NCI-H748 treated with DMSO at 0.1 percent for 48 hours (cell line): ENCODE results near the gene DYRK1A.

Experiments used
- DNase-seq: peaks from one replicate; lab custom pipeline; 2025; lab: John Stamatoyannopoulos, UW

DYRK1A gene

DNA sequence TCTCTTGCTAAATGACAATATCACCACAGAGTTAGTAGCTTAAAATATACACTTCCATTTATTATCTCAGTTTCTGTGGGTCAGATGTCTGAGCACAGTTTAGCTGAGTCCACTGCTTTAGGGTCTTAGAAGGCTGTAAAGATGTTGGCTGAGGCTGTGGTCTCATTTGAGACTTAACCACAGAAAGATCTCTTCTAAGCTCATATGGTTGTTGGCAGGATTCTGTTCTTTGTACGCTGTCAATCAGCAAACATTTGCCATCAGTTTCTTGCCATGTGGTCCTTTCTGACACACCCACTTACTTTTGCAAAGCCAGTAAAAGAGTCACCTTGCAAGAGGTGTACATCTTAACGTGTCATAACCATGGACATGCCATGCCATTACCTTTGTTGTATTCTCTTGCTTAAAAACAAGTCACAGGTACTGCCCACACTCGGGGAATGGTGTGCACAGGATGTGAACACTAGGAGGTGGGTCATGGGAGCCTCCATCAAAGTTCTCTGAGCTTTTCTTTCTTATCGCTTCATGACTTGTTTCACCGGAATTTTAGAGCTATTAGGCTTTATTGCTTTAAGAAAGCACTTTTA, 18.7 kb downstream of the DYRK1A start:
- no peak for DNase-seq

DNA sequence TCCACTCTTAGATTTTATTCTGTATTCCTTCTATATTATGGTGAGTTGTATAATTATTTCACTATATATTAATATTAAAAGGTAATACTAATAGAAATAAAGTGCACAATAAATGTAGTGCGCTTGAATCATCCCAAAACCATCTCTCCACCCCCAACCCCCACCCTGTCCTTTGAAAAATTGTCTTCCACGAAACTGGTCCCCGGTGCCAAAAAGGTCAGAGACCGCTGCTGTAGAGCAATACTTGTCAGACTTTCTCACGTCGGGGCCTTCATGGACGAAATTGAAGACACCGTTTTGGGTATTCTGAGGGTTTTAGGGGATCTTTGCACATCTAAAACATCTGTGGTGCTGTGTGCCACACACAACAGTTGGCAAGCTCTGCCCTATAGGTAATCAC, 19.6 kb downstream of the DYRK1A start:
- DNase-seq: no peak

DNA sequence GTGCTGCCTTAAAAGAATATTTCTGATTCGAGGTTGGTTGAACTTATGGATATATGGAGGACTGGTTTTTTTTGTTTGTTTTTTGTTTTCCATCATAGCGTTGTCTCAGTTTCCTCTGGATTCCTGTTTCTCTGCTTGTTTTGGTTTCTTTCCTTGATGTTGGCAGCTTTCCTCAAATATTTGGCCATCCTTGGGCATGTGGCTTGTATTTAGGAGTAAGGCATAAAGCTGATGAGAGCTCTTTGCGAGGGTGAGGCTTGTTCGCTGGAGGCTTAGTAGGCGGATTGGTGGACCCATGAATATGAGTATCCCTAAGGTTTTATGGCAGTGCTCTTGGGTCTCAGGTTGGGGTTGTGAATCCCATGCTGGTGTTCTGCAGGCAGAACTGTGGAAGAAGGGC, 22.9 kb downstream of the DYRK1A start:
- no peak for DNase-seq

DNA sequence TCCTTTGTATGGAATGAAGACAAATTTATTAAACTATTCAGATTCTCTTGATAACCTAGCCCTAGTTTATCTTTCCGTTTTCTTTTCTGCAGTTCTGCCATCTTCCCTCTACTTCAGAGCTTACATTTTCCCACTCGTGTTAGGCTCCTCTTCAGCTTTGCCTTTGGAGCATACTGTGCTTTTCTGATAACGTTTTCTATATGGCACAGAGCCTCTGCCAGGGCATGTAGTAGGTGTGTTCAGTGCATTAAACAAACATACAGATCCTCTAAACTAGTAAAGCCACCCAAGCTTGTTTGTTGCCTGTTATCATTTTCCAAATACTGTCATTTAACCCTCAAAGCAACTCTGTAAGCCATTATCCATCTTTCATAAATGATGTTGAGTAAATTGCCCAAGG, 25.1 kb downstream of the DYRK1A start:
- no peak for DNase-seq

DNA sequence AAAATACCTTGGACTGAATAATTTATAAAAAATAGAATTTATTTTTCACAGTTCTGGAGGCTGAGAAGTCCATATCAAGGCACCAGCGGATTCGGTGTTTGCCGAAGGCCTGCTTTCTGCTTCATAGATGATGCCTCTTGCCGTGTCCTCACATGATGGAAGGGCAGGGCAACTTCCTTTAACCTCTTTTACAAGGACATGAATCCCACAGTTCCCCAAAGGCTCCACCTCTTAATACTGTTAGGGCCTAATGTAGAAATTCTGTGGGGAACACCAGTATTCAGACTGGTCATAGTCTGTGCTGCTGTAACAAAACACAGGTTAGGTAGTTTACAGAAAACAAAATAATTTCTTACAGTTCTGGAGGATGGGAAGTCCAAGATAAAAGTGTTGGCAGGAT, 25.9 kb downstream of the DYRK1A start:
- no peak for DNase-seq

DNA sequence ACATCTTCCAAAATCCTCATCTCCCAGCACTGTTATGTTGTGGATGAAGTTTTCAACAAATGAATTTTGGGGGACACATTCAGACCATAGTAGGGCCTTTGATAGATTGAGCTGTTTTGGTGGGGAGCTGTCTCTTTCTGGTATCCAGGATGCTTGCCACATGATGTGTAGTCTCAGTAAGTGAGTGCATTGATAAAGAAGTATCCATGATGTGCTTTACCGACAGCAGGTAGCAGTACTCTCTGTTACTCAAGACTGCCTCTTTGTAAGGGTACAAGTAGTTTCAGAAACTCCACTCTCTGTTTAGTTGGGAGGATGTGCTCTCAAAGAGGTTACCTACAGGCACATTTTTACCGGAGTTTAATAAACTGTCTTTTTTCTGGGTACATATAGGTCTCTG, 26.5 kb downstream of the DYRK1A start:
- no peak for DNase-seq

DNA sequence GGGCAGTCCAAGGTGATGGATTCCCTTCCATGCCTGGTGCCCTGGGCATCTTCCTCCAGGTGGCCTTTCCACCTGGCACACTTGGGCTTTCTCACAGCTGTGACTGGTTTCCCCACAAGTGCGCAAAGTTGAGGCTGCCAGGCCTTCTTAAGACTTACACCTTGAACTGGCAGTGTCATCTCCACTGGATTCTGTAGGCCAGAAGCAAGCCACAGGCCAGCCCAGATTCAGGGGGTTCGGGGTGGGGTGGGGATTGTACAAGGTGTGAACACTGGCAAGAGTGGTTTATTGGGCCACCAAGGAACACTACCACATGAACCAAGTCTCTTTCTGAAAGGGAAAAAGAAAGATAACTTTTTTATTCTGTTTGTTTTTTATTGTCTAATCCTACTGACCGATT, 27.2 kb downstream of the DYRK1A start:
- DNase-seq: no peak

DNA sequence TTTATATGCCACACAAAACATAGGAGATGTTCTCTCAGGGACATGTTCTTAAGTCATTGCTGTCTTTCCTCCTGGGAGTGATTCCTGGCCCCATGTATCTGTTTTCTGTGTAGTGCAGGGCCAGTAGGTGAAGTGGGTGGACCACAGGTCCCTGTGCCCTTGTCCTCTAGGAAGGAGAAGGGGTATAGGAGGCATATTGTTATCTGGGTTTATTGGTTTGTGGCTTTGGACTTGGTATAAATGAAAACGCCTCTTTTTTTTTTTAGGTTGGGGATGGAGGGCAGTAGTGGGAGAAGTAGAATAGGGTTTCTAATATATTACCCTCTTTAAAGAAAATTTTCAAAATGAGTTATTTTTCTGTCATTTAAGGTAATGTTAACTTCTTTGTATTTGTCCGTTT, 29.4 kb downstream of the DYRK1A start:
- no peak for DNase-seq

DNA sequence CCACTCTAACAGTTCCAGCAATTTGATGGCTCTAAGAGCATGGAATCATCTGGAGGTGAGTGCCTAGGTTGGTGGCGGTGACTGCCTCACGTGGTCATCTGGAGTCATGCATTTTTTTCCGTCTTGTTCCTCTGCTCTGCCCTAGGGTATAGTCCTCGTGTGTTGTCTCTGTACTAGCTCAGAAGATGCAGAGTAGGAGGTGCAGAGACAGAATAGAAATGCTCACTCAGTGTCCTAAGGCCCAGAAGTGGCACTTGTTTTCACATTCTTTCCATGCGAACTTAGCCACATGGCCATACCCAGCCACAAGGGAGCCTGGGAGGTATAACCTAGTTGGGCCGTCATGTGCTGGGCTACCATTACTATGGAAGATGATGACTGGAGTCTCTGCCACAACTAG, 30.3 kb downstream of the DYRK1A start:
- no peak for DNase-seq

DNA sequence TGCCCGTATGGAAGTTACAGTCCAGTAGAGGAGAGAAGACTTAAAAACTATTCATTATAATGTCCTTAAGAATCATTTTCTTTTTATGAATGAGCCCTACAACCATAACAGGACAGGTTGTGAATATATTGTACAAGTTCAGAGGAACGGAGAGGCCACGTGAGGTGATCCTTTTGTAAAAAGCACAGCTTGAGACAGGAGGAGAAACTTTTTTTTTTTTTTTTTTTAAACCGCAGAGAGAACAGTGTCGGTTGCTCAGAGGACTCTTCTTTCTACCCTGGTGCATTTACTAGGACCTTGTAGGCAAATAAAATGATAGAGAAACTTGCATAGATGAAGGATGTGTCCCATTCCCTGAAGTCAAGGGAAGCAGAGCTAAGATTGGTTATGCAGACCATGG, 32.1 kb downstream of the DYRK1A start:
- no peak for DNase-seq

DNA sequence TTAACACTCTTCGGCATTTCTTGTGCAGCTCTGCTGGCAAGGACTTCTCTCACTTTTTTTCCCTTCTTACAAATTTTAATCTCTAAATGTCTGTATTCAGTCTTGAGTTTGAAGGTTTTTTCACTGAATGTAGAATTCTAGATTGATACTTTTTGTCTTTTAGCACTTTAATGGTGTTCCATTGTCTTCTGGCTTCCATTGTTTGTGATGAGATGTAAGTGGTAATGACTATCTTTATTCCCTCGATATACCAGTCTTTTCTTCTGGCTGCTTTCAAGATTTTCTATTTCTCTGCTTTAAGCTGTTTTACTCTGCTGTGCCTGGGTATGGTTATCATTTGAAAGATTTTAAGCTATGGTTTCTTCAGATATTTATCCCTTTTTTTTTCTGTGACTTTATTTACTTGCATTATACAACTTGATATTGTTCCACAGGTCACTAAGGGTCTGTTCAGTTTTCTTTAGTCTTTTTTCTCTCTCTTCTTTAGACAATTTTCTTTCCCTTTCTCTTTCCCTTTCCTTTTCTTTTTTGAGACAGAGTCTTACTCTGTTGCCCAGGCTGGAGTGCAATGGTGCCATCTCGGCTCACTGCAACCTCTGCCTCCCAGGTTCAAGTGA, 35.8 kb downstream of the DYRK1A start:
- no peak for DNase-seq

DNA sequence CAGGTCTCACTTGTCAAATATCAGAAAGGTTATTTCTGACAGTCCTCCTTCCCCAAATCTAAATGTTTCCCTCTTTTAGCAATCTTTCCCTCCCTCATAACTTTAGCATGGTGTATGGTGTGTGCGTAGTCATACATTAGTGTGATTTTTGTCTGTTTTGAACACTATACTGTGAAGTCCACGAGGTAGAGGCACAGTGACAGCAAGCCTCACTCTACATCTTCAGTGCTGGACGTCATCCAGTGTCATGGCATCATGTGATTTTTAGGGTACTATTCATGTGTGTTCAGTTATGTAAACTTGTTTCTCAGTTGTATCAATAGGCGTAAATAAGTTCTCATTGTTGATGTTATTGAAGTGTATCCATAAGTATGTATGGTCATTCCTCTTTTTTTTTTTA, 39.1 kb downstream of the DYRK1A start:
- DNase-seq: no peak

DNA sequence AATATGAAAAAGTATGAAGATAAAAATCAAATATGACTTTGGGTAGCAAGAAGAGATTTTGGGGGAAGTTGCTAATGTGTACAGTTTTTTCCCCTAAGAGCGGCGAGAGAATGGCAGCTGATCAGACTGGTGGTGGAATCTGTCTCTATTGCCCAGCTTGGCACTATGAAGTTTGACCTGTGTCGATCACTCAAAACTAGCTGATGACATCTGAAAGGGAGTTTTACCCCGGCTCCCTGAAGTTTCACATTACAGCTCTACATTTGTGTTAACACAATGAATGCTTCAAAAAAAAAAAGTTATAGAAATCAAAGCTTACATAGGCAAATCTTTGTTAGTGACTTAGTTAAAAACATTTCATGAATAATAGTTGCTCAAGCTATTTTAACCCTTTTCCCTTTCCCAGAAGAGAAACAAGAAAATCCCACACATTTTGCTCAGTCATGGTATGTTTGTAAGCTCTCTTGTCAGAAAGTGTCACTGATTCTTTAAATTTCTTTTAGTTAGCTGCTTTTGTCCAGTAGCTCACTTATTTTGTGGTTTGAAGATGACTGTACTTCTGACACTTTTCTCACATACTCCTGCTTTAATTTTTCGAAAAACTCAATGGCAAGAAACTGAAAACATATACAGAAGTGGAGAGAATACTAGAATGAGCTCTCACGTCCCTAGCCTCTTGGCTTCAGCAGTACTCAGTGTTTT, 41.3 kb downstream of the DYRK1A start:
- no peak for DNase-seq

DNA sequence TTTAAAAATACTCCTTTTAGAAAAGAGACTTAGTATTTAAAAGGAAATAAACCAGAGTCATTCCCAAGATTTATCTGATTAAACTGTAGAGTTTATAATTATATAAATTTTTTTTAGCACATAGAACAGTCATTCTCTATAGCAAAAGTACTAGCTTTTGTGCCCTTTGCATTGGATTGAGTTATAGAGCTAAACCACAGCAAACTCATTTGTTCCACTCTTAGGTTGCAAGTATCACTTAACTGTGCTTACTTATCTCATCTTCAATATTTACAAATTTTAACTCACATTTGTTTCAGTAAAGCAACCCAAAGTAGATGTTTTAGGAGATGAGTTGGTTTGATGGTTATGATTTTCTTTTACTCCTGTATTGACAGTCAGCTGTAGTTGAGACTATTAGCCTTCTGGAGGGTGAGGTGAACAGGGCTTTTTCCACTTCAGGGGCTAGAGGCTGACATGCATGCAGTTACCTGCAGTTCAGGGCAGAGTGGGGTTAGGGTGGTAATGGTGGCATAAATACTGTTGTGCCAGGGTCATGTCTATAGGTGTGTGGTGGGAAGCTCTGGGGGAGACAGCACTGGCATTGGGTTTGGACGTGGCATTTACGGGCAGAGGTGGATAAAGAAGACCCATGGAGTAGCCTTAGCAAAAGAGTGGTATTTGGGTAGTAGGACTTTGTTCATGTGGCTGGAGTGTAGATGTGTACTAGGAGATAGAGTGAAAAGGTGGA, 42.1 kb downstream of the DYRK1A start:
- DNase-seq: no peak

DNA sequence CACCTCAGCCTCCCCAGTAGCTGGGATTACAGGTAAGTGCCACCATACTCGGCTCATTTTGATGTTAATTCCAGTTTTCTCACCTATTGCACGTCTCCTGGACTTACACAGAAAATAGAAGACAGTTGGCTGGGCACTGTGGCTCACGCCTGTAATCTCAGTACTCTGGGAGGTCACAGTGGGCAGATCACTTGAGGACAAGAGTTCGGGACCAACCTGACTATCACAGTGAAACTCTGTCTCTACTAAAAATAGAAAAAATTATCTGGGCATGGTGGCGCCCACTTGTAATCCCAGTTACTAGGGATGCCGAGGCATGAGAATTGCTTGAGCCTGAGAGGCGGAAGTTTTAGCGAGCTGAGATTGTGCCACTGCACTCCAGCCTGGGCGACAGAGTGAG, 44.1 kb downstream of the DYRK1A start:
- no peak for DNase-seq

DNA sequence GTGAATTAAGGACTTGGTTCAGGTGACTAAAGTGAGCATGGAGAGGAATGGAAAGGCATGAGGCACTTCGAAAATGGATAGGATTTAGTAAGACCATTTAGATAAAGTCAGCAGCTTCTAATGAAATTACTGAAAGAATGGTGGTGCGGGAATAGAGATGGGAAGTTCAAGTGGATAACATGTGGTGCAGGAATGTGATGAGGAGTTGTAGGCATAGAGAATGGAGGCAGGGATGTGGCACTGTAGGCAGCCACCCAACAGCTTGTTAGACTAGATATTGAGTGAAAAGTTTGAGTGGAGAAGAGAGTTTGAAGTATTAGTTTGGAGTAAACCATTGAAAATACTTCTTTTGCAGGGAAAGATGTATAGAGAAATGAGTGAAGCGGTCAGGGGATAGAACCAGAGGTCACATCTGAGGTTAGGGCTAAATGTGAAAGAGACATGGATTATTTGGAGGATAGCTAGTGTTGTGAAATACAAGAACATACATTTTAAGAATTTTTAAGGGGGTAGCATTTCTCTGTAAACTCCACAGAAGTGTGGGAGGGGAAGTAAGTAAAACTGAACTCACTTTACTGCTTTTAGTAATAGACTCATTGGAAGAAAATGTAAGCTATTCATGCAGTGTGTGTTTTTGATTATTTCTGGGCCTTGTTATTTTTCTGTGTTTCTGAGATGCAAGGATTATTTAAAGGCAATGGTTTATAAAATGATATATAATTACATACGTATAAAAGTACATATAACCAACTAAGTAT, 46.2 kb downstream of the DYRK1A start:
- DNase-seq: no peak

DNA sequence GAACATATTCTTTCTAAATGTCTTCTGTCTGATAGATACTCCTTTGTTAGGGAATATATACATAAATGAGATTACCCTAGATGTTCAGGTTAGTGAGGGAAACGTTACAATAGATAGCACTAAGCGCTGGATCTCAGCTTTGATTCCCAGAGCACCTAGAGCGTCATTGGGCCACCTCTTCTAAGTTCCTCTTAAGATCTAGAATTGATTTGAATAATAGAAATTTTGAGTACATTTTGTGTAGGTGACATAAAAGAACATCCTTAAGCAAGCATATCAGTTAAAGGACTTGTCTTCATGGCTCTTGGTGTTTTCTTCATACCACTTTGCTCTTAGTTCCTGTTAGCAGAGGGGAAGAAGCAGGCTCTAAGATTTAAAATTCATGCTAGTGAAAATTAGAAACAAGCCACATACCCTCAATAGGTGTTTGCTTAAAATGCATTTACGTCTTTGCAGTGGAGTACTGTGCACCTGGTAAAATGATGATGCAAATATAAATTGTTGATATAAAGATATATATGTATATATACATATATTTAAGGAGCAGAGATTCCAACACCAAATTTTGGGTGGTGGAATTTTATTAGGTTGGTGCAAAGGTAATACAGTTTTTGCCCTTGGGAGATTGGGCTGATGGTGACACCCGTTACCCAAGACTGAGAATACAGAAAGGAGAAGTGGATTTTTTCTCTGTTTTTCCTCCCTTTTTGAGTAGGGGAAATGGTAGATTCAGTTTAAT, 47.1 kb downstream of the DYRK1A start:
- DNase-seq: no peak

DNA sequence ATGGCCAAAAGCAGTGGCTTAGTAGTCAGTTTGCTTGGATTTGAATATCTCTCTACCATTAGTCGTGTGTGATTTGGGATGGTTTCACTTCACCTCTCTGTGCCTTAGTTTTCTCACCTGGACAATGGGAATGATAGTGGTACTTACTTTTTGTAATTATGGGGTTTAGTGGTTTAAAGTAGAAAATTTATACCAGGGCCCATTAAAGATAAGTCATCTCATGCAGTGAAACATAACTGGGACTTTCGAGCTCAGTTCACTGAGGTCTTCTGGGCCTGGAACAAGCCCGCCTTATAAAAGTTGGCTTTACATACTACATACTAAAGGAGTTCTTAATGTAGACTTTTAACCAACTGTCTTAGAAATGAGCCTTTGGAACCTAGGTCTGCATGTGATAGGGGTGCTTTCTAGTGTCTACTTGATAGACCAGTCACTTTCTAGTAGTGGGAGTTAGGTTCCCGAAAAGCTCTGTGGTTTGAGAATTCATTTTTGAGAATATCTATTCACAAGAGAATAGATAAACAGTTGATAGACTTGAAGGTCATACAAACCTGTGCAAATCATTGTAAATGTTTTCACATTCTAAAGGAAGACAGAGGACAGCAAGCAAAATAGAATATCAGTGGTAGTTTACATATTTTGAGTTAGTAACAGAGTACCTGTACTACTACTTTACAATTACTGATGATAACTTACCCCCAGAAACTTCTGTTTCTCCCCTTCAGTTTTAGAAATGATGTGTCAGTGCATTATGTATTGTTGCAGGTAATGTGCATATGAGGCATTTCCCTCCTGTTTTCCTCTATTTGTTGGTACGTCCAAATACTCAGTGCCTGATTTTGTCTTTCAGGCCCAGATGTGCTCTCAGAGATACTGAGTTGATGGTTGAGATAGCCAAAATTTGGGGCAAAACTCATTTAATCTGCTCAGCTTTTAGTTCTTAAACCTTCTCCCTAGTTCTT, 48.0 kb downstream of the DYRK1A start:
- no peak for DNase-seq

DNA sequence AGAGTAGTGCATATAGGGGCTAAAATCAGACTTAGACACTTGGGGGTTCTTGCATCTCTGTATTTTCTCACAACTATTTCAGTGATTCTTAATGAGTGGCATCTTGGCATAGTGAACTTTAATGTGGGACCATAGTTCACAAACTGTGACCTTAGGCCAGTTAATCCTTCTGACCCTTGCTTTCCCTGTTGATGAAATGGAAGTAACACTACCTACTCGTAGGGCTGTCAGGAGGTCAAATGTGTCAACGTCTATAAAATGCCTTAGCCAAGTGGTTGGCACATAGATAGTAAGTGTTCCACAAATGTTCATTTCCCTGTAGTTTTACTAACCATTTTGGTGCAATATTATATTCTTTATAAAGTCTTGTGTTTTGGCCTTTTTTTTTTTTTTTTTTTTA, 49.4 kb downstream of the DYRK1A start:
- no peak for DNase-seq

DNA sequence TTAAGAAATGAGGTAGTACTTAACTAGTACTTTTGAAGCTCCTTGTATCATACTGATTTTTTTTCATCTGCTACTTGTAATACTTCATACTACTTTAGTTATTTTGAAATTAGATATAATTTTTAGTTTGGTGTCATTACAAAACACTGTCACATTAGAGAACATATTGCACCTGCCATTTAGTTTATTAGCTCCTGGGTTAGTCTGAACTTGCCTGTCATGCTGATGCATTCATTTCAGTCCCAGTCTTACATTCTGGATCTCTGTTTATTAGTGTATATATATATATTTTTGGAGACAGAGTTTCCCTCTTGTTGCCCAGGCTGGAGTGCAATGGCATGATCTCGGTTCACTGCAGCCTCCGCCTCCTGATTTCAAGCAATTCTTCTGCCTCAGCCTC, 50.3 kb downstream of the DYRK1A start:
- DNase-seq: no peak
